ENCODE measurements around the gene AFG3L2. TPM values are rescaled to one million over a fixed set of nuclear protein-coding genes. Genes with fewer than 3 reads are reported as not detected.
A peak's percentile ranks its signal among the peaks of the same experiment; 100 is the strongest.

AFG3L2 gene
- total and polyA plus RNA-seq, 2 of the 13 experiments (the other 11 are each of a cell fraction or from before 2014, with no cell fraction given), result 28.6 to 86.9 TPM

DNA sequence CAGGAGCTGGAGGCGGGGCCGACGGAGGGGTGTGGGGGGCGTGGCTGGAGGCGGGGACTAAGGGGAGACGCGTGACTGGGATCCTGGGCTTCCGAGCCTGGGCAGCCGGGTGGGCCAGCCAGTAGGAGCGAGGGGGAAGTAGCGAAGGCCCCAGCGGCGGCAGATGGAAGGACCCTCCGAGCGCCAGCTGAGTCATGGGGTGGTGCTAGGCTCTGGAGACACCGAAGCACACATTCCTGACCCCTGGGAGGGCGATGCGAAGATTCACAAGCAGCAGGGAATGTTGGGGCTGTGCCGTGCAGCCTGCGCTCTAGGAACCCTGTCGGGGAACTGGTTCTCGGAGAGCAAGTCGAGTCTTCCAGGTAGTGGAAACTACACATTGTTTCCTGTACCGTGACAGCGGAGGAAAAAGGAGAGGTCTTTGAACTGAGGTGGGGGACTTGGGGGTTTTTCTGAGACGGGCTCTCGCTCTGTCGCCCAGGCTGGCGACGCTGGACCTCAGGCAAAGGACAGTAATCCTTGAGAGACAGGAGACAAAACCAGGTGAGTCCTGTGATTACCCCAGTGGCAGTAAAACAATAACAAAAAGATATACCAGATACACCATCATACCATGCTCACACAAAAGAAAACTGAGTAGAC, 650 bp upstream of the AFG3L2 start (continued):
- TF ChIP-seq, protein P1, sequence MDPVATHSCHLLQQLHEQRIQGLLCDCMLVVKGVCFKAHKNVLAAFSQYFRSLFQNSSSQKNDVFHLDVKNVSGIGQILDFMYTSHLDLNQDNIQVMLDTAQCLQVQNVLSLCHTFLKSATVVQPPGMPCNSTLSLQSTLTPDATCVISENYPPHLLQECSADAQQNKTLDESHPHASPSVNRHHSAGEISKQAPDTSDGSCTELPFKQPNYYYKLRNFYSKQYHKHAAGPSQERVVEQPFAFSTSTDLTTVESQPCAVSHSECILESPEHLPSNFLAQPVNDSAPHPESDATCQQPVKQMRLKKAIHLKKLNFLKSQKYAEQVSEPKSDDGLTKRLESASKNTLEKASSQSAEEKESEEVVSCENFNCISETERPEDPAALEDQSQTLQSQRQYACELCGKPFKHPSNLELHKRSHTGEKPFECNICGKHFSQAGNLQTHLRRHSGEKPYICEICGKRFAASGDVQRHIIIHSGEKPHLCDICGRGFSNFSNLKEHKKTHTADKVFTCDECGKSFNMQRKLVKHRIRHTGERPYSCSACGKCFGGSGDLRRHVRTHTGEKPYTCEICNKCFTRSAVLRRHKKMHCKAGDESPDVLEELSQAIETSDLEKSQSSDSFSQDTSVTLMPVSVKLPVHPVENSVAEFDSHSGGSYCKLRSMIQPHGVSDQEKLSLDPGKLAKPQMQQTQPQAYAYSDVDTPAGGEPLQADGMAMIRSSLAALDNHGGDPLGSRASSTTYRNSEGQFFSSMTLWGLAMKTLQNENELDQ (CRISPR knock-in tag; IDR thresholded peaks at IDR 0.05; ENCODE audit: borderline replicate concordance), result no peak
- TF ChIP-seq, protein P2, sequence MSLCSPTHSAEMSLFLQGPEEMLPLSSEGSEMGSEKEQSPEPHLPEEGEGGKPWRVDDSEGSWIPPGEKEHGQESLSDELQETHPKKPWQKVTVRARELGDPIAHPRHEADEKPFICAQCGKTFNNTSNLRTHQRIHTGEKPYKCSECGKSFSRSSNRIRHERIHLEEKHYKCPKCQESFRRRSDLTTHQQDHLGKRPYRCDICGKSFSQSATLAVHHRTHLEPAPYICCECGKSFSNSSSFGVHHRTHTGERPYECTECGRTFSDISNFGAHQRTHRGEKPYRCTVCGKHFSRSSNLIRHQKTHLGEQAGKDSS (CRISPR knock-in tag; IDR thresholded peaks at IDR 0.05; ENCODE audit: borderline replicate concordance, low read depth), result no peak
- TF ChIP-seq JDP2 (CRISPR knock-in tag; IDR thresholded peaks at IDR 0.05; ENCODE audit: borderline replicate concordance), result no peak
- TF ChIP-seq ZNF331 (CRISPR knock-in tag; IDR thresholded peaks at IDR 0.05), result 0 out of 2 replicates have a peak, but pooled peaks have one; percentile 25
- no peak for TF ChIP-seq ZNF550 (CRISPR knock-in tag; IDR thresholded peaks at IDR 0.05; ENCODE audit: borderline replicate concordance)
- no peak for TF ChIP-seq ZBTB8A (CRISPR knock-in tag; IDR thresholded peaks at IDR 0.05; ENCODE audit: borderline replicate concordance, low read depth)
- TF ChIP-seq ZNF569 (CRISPR knock-in tag; IDR thresholded peaks at IDR 0.05; ENCODE audit: borderline replicate concordance), result no peak
- TF ChIP-seq ZSCAN31 (CRISPR knock-in tag; IDR thresholded peaks at IDR 0.05; ENCODE audit: low read depth), result no peak
- no peak for TF ChIP-seq EEA1 (CRISPR knock-in tag; IDR thresholded peaks at IDR 0.05; ENCODE audit: borderline replicate concordance)
- 0 out of 2 replicates have a peak, but pooled peaks have one; percentile 37 for TF ChIP-seq GTF2F1 (IDR thresholded peaks at IDR 0.05; ENCODE audit: low read length)
- no peak for TF ChIP-seq ATM (IDR thresholded peaks at IDR 0.05; ENCODE audit: borderline replicate concordance)
- TF ChIP-seq, protein P3, sequence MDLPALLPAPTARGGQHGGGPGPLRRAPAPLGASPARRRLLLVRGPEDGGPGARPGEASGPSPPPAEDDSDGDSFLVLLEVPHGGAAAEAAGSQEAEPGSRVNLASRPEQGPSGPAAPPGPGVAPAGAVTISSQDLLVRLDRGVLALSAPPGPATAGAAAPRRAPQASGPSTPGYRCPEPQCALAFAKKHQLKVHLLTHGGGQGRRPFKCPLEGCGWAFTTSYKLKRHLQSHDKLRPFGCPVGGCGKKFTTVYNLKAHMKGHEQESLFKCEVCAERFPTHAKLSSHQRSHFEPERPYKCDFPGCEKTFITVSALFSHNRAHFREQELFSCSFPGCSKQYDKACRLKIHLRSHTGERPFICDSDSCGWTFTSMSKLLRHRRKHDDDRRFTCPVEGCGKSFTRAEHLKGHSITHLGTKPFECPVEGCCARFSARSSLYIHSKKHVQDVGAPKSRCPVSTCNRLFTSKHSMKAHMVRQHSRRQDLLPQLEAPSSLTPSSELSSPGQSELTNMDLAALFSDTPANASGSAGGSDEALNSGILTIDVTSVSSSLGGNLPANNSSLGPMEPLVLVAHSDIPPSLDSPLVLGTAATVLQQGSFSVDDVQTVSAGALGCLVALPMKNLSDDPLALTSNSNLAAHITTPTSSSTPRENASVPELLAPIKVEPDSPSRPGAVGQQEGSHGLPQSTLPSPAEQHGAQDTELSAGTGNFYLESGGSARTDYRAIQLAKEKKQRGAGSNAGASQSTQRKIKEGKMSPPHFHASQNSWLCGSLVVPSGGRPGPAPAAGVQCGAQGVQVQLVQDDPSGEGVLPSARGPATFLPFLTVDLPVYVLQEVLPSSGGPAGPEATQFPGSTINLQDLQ (CRISPR knock-in tag; IDR thresholded peaks at IDR 0.05), result no peak
- TF ChIP-seq, protein P4, sequence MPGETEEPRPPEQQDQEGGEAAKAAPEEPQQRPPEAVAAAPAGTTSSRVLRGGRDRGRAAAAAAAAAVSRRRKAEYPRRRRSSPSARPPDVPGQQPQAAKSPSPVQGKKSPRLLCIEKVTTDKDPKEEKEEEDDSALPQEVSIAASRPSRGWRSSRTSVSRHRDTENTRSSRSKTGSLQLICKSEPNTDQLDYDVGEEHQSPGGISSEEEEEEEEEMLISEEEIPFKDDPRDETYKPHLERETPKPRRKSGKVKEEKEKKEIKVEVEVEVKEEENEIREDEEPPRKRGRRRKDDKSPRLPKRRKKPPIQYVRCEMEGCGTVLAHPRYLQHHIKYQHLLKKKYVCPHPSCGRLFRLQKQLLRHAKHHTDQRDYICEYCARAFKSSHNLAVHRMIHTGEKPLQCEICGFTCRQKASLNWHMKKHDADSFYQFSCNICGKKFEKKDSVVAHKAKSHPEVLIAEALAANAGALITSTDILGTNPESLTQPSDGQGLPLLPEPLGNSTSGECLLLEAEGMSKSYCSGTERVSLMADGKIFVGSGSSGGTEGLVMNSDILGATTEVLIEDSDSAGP (CRISPR knock-in tag; IDR thresholded peaks at IDR 0.05; ENCODE audit: borderline replicate concordance), result 0 out of 2 replicates have a peak, but pooled peaks have one; percentile 27
- TF ChIP-seq SKI (IDR thresholded peaks at IDR 0.05; ENCODE audit: partially characterized antibody), result peak; percentile 22
- TF ChIP-seq, protein P5, sequence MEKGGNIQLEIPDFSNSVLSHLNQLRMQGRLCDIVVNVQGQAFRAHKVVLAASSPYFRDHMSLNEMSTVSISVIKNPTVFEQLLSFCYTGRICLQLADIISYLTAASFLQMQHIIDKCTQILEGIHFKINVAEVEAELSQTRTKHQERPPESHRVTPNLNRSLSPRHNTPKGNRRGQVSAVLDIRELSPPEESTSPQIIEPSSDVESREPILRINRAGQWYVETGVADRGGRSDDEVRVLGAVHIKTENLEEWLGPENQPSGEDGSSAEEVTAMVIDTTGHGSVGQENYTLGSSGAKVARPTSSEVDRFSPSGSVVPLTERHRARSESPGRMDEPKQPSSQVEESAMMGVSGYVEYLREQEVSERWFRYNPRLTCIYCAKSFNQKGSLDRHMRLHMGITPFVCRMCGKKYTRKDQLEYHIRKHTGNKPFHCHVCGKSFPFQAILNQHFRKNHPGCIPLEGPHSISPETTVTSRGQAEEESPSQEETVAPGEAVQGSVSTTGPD (CRISPR knock-in tag; IDR thresholded peaks at IDR 0.05), result no peak
- TF ChIP-seq CREM (IDR thresholded peaks at IDR 0.05), result no peak; the same call in 1 of the 2 replicates
- TF ChIP-seq CREM (CRISPR knock-in tag; IDR thresholded peaks at IDR 0.05), result no peak
- TF ChIP-seq, protein P6, sequence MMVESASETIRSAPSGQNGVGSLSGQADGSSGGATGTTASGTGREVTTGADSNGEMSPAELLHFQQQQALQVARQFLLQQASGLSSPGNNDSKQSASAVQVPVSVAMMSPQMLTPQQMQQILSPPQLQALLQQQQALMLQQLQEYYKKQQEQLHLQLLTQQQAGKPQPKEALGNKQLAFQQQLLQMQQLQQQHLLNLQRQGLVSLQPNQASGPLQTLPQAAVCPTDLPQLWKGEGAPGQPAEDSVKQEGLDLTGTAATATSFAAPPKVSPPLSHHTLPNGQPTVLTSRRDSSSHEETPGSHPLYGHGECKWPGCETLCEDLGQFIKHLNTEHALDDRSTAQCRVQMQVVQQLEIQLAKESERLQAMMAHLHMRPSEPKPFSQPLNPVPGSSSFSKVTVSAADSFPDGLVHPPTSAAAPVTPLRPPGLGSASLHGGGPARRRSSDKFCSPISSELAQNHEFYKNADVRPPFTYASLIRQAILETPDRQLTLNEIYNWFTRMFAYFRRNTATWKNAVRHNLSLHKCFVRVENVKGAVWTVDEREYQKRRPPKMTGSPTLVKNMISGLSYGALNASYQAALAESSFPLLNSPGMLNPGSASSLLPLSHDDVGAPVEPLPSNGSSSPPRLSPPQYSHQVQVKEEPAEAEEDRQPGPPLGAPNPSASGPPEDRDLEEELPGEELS (CRISPR knock-in tag; IDR thresholded peaks at IDR 0.05), result peak; percentile 6; the same call in 1 of the 2 replicates

All from HepG2 (cell line).